GM10248 (cell line): ENCODE measurements around the gene PPP1R1C.

Source experiments
- CTCF ChIA-PET: fragments of 300-600 bp; sonication (Branson Sonifier 250); formaldehyde crosslinking; extraction: SDS; loops from one replicate; lab custom pipeline; 2021; ENCODE audit warnings: antibody characterized with exemption; lab: Yijun Ruan, JAX
- POLR2A ChIA-PET: fragments of 350-650 bp; sonication (Branson Sonifier 250); formaldehyde crosslinking; extraction: SDS; loops from one replicate; lab custom pipeline; 2020; ENCODE audit warnings: antibody characterized with exemption; lab: Yijun Ruan, JAX
- DNase-seq: peaks from one replicate; pipeline ENCODE4 v3.0.0; 2012; ENCODE audit errors: extremely low spot score
- CTCF ChIP-seq: IDR thresholded peaks from 2 replicates; pipeline ENCODE4 v1.5.1; 2012; ENCODE audit warnings: mild to moderate bottlenecking, low read depth; ENCODE audit errors: extremely low read depth, missing control alignments, control extremely low read depth

The PPP1R1C gene

DNA sequence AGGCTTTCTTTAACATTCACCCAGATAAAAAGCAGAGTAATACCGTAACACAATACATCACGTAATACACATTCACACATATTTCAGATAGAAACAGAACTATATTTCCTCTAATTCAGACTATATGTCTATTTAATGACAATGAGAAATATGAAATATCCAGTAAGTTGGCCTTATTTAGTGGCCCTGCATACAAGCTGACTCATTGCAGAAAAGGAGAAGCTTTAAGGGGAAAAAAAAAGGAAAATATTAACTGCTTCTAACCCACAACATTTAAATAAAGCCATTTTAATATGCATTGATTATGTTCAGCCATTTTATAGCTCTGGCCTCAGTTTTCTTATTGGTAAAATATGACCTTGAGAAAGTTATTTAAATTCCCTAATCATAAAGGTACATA is 94.8 kb downstream of the PPP1R1C start:
- POLR2A ChIA-PET, result no interaction called here

GRCh38 chr2:182081602-182082260 is 96.1 kb downstream of the PPP1R1C start:
- ChIA-PET CTCF (interaction anchor here (1.2 kb wide), 1 partner anchor 568 kb away, joined by 3 read pairs; no protein-coding TSS in a partner anchor), POLR2A (no interaction called here)
- no peak for TF ChIP-seq CTCF
- DNase-seq, result no peak

More for the DNA sequence above, 94.8 kb downstream of the PPP1R1C start:
- no peak for DNase-seq
- TF ChIP-seq CTCF, result no peak
- CTCF ChIA-PET, result no interaction called here

DNA sequence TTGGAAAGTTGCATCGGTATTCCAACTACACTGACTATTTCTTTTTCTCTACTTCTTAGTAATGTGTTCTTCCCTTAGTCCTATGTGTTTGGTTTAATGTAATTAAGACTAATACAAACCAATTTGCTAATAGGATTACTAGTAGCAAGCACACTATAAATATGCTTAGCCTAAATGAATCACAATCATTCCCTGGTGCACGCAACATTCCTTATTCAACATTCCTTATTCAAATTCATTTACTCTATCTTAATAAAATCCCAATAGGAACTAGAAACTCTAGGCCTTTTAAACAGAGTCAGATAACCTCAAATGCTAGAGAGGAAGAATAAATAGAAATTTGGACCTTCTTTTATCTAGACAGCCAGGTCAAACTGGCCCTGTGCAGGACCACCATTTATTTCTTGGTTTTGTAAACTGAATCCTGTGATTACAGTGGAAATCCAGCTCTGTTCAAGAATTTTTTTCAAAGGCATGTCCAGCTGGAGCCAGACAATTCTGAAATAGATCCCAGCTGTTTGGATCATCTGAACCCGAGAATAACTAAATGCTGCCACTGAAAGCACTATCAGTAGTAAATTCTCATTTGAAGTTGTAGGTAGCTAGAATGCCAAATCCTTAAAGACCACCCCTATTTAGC is 103.1 kb downstream of the PPP1R1C start:
- no peak for DNase-seq
- CTCF ChIA-PET, result interaction anchor here (1.1 to 1.2 kb wide), 2 partner anchors 10 to 16 kb away, joined by 3 to 4 read pairs; no protein-coding TSS in a partner anchor

GRCh38 chr2:182090486-182090885 is 104.8 kb downstream of the PPP1R1C start:
- ChIA-PET POLR2A (no interaction called here), CTCF (interaction anchor here (1.0 to 1.6 kb wide), 2 partner anchors 13 to 137 kb away, joined by 3 to 4 read pairs; no protein-coding TSS in a partner anchor)
- no peak for DNase-seq
- TF ChIP-seq CTCF, result no peak

More for the DNA sequence above, 103.1 kb downstream of the PPP1R1C start:
- POLR2A ChIA-PET, result no interaction called here
- no peak for TF ChIP-seq CTCF

GRCh38 chr2:182097571-182098164 is 112.0 kb downstream of the PPP1R1C start:
- TF ChIP-seq CTCF, result no peak
- ChIA-PET CTCF (interaction anchor here (1.3 kb wide), 1 partner anchor 10 kb away, joined by 3 read pairs; no protein-coding TSS in a partner anchor), POLR2A (no interaction called here)
- no peak for DNase-seq

GRCh38 chr2:182098648-182099047 is 113.0 kb downstream of the PPP1R1C start:
- POLR2A ChIA-PET, result no interaction called here
- DNase-seq, result no peak
- no peak for TF ChIP-seq CTCF
- CTCF ChIA-PET, result interaction anchor here (0.8 kb wide), 1 partner anchor 21 kb away, joined by 4 read pairs; no protein-coding TSS in a partner anchor
